HG03025 (cell line): ENCODE results near the gene BHLHA15.

Source experiments
- ATAC-seq: cut with Tn5 transposase; IDR thresholded peaks from one replicate; pipeline ENCODE4 v1.9.1; 2021; ENCODE audit warnings: mild to moderate bottlenecking, moderate library complexity; ENCODE audit not compliant: unreplicated experiment, low FRiP score

The BHLHA15 gene

DNA sequence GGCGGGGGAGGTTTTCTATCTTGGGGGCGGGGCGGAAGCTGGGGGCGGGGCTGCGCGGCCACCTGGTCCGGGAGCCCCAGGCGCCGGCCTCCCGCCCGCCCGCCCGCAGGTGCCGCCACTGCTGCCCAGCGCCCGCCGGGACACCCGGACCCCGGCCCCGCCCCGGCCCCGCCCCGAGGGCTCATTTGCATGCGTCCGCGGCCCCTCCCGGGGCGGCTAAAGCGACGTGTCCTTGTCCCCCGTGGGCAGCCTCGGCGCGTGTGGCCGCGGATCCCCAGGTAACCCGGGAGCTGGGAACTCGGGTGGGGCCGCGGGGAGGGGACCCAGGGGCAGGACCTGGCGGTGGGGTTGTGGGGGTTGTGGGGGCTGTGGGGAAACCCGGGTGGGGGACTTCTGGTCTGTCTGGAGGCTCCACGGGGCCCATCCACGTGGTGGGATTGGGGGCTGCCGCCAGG is at the start of gene BHLHA15:
BHLHA15 (plus strand) TSS at position 219 of the 455 bp plus-strand sequence. CDS start 871 bp downstream, outside the sequence.
- no peak for ATAC-seq

DNA sequence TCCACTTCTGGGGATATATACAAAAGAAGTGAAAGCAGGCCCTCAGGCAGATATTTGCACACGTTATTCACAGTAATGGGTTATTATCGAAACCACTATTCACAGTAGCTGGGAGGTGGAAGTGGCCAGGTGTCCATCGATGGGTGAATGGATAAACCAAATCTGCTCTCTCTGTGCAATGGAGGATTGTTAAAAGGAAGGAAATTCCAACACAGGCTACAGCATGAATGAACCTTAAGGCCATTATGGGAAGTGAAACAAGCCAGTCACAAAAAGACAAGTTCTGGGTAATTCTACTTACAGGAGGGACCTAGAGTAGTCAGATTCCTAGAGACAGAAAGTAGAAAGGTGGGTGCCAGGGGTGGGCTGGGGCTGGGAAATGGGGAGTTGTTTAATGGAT is 48.5 kb upstream of the BHLHA15 start:
- no peak for ATAC-seq

DNA sequence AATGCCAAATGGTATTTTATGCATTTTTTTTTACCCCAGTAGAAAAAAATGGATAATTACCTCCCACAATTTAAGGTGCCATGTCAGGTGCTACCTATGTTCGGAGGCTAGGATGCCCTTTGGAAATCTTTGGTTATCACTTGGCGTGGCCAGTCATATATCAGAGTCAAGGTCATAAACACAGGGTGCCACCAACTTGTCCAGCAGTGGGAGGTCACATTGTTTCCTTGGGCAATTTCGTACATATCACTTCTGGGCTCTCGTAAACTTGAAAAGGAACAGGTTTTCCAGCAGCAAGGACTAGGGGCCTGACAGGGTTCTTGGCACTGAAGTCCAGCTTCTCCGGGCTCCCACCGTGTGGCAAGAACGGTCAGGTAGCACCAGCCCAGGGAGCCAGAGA is 48.0 kb upstream of the BHLHA15 start:
- ATAC-seq: no peak

DNA sequence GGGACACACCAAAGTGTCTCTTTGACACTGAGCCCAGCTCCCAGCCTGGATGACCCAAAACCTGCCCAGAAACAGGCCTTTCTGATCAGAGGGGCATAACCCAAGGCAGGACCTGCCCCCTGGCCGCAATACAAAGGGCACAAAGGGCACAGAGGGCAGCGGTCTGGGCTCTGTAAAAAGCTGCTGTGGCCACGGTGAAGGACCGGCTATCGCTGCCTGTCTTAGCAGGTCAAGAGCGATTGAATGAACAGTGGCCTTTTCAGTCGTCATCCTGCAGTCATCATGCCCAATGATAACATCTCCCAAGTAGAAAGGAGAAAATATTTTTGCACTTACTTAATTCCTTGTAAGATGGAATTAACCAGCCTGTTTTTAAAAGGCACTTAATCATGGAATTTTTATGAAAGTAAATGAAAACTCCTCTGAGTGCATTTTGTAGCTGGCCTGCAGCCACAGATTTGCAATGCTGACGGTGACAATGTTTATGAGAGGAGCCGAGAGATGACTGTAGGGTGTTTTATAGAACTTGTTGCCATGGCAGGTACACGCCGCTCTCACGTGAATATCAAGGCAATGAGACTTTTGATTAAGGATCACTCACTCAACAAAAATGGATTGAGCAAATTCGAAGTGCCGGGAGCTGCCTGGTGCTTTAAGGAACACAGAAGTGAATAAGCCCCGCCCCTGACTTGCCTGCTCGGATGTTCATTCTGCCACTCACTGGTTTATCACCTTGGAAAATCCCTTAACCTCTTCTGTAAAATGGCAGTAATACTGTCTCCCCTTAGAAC is 47.3 kb upstream of the BHLHA15 start:
- no peak for ATAC-seq

DNA sequence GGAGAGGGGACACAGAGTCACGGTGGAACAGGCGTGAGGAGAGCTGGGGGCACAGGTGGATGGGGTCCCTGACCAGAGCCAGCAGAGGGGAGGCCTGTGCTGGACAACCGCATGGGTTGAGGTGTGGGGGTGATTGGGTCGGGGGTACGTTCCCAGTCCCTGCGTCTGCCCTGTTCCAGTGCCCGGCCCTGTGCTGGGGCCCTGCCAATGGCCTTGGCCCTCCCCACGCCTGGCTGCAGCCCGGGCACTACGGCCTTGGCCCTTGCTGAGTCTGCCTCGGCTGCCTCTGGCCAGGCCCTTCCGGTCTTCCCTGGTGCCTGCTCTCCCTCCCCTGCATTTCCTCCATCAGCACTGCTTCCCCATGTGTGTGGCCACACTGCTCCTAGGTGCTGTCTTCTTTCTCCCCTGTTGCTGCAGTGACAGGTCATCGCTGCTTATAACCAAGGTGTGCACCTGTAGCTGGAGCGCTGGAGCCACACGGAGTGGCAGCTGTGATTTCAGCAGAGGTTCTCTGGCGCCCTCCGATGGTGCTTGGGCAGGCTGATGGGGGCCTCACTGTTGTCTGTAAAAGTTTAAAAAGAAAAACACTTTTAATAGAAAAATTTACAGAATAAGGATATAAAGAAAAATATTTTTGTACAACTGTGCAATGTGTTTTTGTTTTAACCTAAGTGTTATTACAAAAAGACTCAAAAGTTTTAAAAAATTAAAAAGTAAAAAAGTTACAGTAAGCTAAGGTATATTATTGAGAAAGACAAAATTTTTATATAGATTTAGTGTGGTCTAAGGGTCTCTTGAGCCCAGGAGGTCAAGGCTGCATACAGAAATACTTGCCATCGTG is 45.2 kb upstream of the BHLHA15 start:
- no peak for ATAC-seq

DNA sequence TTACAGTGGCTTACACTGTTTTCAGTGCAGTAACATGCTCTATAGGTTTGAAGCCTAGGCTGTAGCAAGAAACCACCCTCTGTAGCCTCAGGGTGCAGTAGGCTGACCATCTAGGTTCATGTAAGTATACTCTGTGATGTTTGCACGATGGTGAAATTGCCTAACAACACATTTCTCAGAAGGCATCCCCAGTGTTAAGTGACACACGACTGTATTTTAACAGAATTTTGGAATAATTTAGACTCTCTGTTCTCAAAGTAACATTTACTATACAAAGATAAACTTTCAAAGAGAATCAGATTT is 44.6 kb upstream of the BHLHA15 start:
- no peak for ATAC-seq

DNA sequence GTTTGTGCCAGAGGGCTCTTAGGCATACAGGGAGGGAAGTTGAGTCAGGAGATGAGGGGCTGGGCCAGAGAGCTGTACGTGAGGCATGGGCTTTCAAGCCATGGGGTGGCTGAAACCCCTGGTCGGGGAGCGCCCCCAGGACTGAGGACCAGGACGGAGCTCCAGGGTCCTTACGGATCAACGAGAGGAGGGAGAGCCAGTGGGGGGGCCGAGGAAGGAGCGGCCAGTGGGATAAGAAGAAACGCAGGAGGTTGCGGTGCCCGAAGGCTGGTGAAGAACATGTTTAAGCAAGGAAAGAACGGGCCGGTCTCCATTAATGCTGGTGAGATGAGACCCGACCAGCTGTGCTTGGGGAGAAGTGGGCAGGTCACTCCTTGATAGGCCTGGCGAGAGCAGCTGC is 43.6 kb upstream of the BHLHA15 start:
- no peak for ATAC-seq

DNA sequence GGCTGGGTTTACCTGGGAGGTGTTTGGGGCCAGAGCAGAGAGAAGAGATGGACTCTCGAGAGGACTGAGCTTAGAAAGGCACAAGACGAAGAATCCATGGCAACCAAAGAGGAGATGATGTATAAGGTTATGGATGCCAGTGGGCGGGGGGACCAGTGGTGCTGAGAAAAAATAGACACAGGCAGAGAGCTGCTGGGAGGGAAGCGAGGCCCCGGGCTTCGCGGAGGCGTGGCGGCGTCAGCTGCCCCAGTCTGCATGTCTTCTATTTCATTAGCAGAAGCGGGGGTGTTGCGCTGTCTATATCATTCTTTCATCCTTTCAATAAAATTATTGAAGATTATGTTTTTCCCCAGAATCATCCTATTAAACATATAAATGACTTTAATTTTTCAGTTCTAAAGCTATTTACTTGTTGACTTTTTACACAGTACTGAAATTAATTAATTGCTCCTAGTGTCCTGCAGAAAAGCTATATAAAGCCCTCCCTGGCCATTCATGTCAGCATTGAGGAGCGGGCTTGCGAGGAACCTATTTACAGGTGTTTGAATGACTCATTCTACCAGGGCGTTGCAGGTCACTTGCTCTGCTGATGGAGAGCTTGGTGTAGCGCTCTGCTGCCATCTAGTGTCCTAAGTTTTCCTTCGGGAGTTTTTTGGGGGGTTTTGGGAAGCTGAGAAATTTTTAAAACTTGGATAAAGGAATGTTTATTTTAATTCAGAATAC is 42.9 kb upstream of the BHLHA15 start:
- ATAC-seq: no peak

DNA sequence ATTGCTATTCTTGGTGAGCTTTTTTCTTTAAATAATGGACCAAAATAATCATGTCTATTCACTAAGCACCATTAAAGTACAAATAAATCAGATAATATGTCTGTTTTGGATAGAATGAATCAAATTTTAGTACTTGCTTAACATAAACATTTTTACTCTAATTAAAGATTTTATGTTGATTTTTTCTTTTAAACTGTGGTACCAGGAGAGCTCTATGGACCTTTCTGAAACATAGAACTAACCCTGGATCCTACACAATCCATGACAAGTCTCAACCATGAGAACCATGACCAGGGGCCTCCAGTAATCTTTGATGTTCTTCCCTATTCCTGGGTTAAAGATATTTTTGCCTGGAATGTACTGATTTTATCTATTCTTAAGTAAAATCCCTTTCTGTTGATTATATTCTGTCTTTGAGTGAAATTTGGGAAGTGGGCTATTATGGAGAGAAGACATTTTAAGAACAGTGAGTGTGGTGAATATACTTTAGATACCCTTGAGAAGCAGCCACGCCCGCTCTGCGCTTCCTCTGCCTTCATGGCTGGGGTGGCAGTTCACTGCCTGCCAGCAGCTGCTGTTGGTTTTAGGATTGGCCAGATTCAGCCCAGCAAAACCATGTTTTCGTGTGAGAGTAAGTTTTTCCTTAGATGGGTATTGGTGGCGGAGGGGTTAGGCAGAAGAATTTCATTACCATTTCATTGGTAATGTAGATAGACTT is 42.2 kb upstream of the BHLHA15 start:
- no peak for ATAC-seq

DNA sequence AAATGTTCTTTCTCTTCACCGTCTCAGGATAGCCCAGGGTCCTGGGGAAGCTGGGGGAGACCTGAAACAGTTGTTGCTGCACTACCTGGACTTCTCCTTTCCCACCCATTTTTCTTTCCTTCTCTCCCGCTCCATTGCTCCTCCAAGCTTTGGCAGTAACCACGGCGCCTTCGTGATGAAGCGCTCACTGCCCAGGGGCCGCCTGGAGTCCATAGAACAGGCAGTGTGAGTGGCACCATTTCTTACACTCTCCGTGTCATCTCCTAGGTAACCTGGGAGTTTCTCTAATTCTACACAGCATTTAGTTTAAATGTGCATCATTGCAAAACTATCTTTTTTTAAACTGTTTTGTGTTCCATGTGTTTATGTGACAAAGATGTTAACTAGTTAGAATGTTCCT is 40.3 kb upstream of the BHLHA15 start:
- ATAC-seq: no peak

DNA sequence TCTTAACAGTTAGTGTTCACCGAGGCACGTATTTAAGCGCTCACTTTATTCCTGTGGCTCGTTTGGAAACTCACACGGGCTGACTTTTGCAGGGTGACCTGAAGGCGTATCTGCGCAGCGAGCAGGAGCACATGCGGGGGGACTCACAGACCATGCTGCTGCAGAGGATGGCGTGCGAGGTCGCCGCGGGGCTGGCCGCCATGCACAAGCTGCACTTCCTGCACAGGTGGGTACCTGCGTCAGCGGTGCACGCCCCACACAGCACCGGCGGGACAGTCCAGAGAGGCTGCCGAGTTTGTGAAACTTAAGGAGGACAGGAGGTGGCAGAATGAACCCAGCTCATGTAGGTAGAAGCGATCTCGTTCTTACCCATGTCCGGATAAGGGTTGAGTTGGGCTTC is 39.8 kb upstream of the BHLHA15 start:
- ATAC-seq: no peak

DNA sequence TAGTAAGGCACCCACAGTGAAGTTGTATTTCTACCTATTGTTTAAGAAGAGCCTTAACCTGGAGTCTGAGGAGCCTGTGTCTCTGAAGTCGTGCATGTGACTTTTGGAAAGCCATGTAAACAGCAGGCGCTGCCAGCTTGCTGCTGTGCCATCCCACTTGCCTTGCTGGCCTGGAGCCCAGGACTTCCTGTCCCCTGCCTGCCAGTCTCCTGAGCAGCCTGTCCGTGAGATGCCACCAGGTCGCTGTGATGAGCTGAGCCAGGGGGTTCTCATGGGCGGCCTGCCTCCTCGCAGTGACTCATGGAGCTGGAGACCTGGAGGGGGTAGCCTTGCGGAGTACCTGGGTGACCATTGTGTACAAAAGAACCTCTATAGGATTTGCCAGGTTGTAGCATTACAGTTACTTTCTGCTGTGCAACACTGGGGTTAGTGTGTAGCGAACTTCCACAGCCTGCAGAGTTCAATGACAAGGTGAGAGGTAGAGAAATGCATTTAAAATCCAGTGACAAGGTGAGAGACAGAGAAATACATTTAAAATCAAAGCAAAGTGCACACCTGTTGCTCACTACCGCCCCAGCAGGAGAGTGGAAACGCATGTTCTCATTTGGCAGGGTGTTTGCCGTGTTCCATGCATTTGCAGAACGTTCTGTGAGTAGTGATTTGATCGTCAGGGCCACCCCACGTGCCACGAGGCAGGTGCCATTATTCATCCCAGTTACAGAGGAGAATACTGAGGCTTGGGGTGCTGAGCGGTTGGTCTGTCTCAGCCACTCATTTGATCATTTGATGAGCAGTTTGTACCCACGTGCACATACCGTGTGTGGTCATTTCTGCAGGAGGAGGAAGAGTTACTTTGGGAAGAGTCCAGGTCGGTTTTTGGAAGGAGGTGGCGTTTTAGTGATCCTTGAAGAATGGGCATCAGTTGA is 36.6 kb upstream of the BHLHA15 start:
- no peak for ATAC-seq

DNA sequence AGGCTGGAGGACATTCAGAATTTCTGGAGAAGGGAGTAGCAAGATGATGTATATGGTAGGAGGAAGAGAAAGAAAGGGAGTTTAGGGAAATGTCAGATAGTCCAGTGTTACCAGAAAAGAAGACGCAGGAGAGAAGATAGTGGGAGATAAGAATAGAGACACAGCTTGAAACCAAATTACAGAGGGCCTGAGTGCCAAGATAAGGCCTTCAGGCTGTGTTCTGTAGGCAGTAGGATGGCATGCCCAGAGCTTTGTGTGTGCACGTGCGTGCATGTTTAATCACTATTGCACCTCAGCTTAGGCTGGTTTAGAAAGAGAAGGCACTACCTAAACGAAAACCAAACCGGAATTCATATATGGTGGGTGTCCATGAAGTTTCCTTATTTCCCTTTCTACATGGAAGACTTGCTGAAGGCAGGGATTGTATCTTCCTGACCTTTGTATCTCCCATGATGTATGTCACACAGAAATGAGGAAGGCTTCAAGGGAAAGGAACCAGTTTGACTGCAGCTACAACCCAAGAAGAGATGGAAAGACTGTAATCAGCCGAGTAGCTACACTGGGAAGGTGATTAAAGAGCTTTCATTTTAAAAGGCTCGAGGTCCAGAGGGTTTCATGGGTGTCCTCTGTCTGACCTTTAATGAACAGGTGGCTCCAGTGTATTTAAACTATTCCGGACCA is 35.8 kb upstream of the BHLHA15 start:
- no peak for ATAC-seq

DNA sequence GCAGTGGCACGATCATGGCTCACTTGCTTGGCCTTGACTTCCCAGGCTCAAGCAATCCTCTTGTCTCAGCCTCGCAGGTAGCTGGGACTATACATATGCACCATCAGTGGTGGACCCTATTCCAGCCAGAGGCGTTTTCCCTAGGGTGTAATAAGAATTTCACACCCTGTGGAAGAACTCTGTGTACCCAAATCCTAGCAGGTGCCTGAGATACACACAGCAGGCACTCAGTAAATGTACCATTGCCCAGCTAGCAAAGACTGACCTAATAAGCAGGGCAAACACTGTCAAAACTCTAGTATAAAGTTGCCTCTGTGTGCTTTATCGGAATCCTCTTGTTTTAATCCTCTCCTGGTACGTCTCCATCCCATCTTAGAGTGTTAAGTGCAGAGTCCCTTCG is 33.7 kb upstream of the BHLHA15 start:
- no peak for ATAC-seq

DNA sequence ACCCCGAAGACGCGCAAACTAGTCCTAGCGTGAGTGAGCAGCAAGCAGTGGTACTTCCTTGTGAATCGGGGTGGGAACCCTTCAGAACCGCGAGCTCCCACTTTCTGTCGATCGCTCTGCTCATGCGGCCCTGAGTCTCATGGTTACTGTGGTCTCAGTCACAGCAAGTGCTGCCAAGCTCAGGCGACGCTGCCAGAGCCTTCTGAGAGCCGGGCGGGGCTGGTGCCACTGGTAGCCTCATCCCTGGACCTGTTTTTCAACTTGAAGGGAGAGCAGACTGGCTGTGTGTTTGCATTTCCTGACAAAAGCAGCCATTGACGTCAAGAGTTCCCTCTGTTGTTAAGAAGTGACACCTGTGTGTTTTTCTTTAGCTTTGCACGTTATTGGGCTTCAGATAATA is 32.9 kb upstream of the BHLHA15 start:
- ATAC-seq: no peak

DNA sequence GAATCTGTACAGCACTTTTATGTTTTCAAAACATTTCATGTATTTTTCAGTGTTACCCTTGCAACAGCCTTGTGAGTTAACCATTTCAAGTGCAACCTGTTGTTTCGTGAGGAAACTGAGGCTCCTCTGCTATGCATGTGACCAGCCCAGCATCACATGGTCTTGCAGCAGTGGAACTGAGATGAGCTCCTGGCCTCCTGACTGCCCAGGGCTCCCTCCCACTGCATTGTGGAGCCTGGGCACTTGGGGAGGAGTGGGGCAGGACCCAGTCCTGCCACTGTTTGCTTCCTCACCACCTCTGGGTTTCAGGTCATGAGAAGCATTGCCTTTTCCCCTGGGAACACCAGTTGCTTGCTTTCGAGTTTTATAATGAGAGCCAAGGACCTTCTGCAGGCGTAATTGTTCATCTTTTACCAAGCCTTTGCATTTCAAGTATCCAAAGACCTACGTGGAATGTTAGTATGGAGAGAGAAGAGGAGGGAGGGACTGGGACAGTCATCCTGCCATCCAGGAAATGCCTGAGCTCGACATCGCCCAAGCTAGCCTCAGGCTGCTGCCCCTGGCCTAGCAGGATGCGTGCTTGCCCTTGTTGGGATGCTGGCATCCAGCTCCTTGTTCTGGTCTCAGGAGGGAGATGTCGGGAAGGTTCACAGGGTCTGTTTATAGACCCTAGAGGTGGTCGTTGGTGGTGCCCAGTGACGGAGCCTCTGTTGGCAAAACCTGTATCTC is 32.3 kb upstream of the BHLHA15 start:
- ATAC-seq: no peak

DNA sequence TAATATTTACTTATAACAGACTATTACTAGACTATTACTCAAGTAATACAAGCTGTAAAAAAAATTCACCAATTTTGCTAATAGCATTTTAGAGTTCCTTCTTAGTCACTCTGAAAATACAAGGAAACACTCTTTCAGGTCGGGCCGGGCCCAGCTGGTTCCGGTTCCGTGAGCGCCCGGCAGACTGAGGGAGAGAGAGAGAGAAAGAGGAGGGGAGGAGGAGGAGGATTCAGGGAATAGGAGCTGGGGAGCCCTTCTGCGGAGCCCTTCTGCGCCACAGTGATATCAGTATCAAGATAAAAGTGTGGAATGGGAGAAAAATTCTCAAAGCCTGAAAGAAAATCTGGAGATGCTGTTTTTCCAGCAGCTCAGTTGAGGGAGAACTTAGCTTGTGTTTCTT is 30.5 kb upstream of the BHLHA15 start:
- ATAC-seq: no peak

DNA sequence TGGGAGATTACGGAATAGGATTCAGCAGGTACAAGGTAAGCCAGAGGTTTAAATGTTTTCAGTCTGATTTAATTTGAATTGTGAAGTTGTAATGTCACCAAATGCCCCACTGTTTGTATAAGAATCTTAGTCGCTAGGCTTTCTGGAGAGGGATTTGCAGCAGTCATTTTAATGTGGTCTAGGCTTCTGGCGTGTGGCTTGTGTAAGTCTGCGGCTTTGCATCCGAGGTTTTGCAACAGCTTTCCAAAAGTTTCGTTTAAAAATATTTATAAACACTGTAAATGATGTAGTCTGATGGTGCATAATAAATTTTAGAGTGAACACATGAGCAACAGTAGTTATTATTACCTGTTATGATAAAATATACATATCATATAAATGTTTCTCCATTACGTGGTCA is 26.1 kb upstream of the BHLHA15 start:
- ATAC-seq: no peak
